ENCODE measurements around the gene AGFG1.

DNA sequence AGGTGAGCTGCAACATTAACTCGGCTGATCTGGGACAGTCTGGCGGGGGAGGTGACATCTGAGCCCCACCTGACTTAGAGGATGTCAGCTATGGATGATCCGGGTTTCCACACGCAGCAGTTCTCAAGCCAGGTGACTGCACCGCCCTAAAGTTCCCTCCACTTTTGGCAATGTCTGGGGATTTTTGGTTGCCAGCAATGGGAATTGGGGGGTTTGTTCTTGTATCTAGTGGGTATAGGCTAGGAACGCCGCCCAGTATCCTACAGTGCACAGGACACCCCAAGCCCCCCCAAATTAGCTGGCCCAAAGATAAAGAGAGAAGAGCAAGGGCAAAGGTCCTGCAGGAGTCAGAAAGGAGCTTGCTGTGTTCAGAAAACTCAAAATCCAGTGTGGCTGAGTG, 544 bp upstream of the AGFG1 start:
- TF ChIP-seq, protein P1, sequence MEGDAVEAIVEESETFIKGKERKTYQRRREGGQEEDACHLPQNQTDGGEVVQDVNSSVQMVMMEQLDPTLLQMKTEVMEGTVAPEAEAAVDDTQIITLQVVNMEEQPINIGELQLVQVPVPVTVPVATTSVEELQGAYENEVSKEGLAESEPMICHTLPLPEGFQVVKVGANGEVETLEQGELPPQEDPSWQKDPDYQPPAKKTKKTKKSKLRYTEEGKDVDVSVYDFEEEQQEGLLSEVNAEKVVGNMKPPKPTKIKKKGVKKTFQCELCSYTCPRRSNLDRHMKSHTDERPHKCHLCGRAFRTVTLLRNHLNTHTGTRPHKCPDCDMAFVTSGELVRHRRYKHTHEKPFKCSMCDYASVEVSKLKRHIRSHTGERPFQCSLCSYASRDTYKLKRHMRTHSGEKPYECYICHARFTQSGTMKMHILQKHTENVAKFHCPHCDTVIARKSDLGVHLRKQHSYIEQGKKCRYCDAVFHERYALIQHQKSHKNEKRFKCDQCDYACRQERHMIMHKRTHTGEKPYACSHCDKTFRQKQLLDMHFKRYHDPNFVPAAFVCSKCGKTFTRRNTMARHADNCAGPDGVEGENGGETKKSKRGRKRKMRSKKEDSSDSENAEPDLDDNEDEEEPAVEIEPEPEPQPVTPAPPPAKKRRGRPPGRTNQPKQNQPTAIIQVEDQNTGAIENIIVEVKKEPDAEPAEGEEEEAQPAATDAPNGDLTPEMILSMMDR (conservative IDR thresholded peaks at IDR 0.05 in 1 of 2, IDR thresholded peaks at IDR 0.05 in 1 of 2; ENCODE audit: low read depth in 1 of 2, low read length in 2 of 2) = no peak
- no peak for TF ChIP-seq EZH2 (IDR thresholded peaks at IDR 0.05; ENCODE audit: low read length, missing control alignments)

Measured in fibroblast of lung (primary cell).